ENCODE data around the gene TP63.

The TP63 gene

DNA sequence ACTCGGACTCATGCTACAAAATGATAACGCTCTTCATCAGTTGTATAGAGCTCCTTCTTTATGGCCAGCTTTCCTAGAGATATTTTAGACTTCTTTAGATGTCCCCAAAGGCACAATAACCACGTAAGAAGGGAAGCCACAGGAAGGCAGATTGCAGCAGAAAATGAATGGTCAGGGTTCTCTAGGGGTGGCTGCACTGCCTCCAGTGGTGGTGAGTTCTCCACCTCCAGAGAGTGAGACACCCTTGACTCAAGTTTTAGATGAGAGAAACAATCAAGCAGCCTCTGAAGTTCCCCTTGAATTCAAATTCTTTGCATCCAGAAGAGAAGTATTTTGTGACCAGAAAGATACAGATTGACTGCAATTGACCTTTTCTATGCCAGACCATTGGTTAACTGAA, 191.5 kb downstream of the TP63 start:
- Histone ChIP-seq H3K27me3 (ENCODE audit: low read depth) (no peaks in the 10 kb centered on the region), H3K4me1 (no peaks in the 10 kb centered on the region), H3K9me3 (no peaks in the 10 kb centered on the region), H3K4me3 (no peak overlapping the region), H3K36me3 (replicated peaks) (no peaks in the 10 kb centered on the region)
- DNase-seq (ENCODE audit: low spot score in 2 of 2), result no peak
- in situ Hi-C loops (cut with MboI; ENCODE audit: low sequenced_read_pairs), result no loop called here

DNA sequence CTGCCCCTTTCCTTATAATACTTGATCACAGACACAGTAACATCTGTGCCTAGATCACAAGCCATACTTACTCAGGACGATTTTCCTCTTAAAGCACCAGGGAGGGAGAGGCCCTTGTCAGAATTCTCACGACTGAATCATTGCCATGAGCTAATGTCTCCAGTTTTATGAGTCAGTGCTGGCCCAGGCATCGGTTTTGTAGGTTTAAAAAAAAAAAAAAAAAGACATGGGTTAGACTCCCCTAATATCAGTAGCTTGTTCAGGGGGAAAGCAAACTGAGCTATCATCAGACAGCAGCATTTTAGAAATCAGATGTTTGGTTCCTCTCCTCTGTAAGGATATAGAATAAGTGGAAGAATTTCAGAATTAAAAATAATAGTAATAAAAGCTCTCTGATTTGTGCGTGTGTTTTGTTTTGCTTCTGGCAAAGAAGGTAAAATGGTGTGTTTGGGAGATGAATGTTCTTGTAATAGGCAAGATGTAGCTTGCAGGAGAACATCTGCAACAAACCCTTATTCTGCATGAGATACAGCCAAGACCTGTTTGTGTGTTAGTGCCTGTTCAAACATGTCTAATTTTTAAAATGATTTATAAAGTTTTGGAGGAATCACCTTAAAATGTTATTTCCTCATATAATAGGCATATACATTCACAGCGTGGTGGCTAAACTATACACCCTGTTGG, 193.6 kb downstream of the TP63 start:
- no peak for DNase-seq (ENCODE audit: low spot score in 2 of 2)
- Histone ChIP-seq H3K36me3 (replicated peaks) (no peaks in the 10 kb centered on the region), H3K4me3 (no peak overlapping the region), H3K9me3 (no peaks in the 10 kb centered on the region), H3K27me3 (ENCODE audit: low read depth) (no peaks in the 10 kb centered on the region), H3K4me1 (no peaks in the 10 kb centered on the region)
- in situ Hi-C loops (cut with MboI; ENCODE audit: low sequenced_read_pairs), result no loop called here

DNA sequence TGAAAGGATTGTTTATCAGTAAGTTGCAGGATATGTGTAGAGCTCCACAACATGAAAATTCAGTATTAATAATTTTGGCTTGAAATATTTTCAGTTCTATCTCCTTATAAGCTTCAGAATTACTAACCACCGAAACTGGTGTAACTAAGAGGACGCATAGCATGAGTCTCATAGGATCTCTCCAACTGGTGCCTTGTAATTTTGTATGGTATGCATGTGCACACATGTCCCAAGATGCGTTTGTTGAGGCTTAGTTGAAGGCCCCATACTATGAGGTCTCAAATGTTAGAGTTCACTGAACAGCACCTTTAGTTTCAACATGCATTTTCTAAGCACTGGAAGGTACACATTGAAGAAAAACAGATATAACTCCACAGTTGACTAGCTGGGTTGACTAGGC, 195.4 kb downstream of the TP63 start:
- Histone ChIP-seq H3K27me3 (ENCODE audit: low read depth) (no peaks in the 10 kb centered on the region), H3K36me3 (replicated peaks) (no peaks in the 10 kb centered on the region), H3K4me3 (no peak overlapping the region), H3K4me1 (no peaks in the 10 kb centered on the region), H3K9me3 (no peaks in the 10 kb centered on the region)
- in situ Hi-C loops (cut with MboI; ENCODE audit: low sequenced_read_pairs), result no loop called here
- DNase-seq (ENCODE audit: low spot score in 2 of 2), result no peak

DNA sequence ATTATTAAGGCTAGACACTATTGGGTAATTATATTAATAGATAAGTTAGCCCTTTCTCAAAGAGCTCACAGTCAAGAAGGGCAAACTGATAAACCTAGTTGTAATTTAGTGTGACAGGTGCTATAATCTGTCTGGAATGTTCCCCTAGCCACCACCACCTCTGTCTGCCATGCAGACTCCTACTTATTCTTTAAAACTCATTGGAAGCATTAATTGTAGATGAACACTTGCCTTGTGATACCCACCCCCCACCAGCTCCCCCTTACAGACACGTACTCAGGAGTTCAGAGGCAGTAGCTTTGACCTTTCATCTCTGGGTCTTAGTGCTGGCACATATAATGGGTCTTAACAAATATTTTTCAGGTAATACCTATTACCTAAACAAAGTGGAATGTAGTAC, 195.9 kb downstream of the TP63 start:
- in situ Hi-C loops (cut with MboI; ENCODE audit: low sequenced_read_pairs), result no loop called here
- DNase-seq (ENCODE audit: low spot score in 2 of 2), result no peak
- Histone ChIP-seq H3K36me3 (replicated peaks) (no peaks in the 10 kb centered on the region), H3K4me1 (no peaks in the 10 kb centered on the region), H3K9me3 (no peaks in the 10 kb centered on the region), H3K4me3 (no peak overlapping the region), H3K27me3 (ENCODE audit: low read depth) (no peaks in the 10 kb centered on the region)

DNA sequence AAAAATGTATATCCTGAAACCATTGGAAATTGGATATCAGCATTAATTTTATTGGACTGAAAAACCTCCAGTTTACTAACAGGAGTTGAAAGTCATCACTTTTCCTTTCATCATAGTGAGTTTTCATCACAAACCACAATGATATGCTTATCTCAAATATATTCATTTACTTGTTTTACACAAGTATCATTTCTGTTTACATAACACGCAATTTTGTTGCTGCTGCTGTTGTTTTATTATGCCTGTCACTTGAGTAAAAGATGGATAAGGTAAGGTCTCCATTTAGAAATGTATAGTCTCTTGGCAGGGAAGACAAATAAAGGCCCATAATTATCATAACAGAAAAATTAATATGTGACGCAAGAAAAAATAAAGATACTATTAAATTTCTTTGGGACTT, 199.2 kb downstream of the TP63 start:
- DNase-seq (ENCODE audit: low spot score in 2 of 2), result no peak
- no peaks in the 10 kb centered on the region for H3K4me1 ChIP-seq
- no peaks in the 10 kb centered on the region for H3K9me3 ChIP-seq
- in situ Hi-C loops (cut with MboI; ENCODE audit: low sequenced_read_pairs), result no loop called here
- H3K4me3 ChIP-seq, result no peak overlapping the region
- no peaks in the 10 kb centered on the region for H3K36me3 ChIP-seq (replicated peaks)
- H3K27me3 ChIP-seq (ENCODE audit: low read depth), result no peaks in the 10 kb centered on the region

DNA sequence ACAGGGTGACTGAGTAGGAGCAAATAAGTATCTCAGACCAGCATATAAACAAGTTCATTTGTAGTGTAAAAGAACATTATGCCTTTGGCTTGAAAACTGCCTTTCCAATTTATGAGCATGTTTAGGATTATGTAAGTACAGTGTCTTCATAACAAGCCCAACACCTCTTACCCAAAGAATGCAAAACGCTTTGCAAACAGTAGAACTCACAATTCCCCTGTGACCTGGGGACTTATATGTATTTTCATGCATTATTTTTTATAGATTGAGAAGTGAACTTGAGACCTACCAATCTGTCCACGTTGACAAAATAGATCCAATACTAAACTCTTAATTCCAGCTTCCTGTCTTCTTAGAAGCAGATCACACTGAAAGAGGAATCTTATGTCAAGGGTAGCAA, 202.1 kb downstream of the TP63 start:
- Histone ChIP-seq H3K4me1 (no peaks in the 10 kb centered on the region), H3K4me3 (no peak overlapping the region), H3K36me3 (replicated peaks) (no peaks in the 10 kb centered on the region), H3K9me3 (no peaks in the 10 kb centered on the region), H3K27me3 (ENCODE audit: low read depth) (no peaks in the 10 kb centered on the region)
- in situ Hi-C loops (cut with MboI; ENCODE audit: low sequenced_read_pairs), result no loop called here
- DNase-seq (ENCODE audit: low spot score in 2 of 2), result no peak

DNA sequence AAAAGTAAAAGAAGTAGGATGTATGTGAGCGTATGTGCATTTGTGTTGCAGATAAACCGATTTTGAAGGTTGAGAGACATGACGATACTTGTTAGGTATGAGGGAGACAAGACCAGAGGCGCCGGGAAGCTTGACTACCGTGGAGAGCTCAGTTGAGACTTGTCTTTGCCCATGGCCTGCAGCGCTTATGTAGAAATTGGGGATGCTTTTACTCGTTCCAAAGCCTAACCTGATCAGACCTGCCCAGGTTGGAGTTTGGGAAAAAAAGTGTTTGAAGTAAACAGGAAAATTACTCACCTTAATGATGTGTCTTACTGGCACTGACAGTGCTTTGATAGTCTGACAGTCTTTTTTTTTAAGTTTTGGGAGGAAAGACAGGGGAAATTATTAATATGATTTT, 202.8 kb downstream of the TP63 start:
- Histone ChIP-seq H3K4me1 (no peaks in the 10 kb centered on the region), H3K27me3 (ENCODE audit: low read depth) (no peaks in the 10 kb centered on the region; the same call in 1 of the 2 replicates), H3K4me3 (no peak overlapping the region), H3K9me3 (no peaks in the 10 kb centered on the region), H3K36me3 (replicated peaks) (no peaks in the 10 kb centered on the region)
- DNase-seq (ENCODE audit: low spot score in 2 of 2), result no peak
- in situ Hi-C loops (cut with MboI; ENCODE audit: low sequenced_read_pairs), result no loop called here

DNA sequence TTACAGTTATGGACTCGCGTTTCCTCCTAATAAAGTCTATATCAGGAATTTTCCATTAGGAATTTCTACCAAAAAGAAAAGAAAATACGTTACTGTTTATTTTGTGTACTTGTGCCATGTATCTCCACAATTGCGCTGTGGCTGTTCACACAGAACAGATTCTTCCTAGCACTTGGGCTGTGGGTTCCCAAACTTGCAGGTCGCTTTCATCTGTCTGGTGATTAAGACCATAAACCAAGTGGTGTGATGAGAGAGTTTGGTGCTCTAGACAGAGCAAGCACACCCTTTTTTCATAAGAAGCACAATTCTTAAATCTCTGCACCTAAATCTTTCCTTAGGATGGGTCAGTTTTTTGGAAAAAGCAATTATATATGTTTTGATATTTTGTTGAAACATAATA, 203.3 kb downstream of the TP63 start:
- DNase-seq (ENCODE audit: low spot score in 2 of 2), result no peak
- no peaks in the 10 kb centered on the region for H3K36me3 ChIP-seq (replicated peaks)
- no peaks in the 10 kb centered on the region for H3K9me3 ChIP-seq

DNA sequence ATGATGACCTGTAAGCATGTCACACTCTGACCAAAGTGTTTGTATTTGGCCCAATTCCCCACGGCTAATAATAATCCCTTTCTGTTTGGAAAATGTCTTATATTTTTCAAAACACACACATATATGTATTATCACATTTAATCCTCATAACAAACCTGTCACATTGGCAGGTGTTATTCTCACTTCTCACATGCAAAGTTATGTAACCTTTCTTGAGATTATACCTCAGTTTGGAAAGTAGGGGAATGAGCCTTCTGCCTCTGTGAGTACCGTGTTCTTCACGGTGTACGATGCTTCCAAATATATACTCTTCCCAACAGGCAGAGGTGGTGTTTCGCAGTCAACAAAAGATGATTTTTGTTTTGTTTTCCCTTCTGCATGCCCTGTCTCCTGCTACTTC, 205.6 kb downstream of the TP63 start:
- in situ Hi-C loops (cut with MboI; ENCODE audit: low sequenced_read_pairs), result no loop called here
- Histone ChIP-seq H3K4me1 (no peaks in the 10 kb centered on the region), H3K4me3 (no peak overlapping the region), H3K9me3 (no peaks in the 10 kb centered on the region), H3K27me3 (ENCODE audit: low read depth) (peaks cover 5% of the 10 kb centered on the region; the same call in 1 of the 2 replicates), H3K36me3 (replicated peaks) (no peaks in the 10 kb centered on the region)
- no peak for DNase-seq (ENCODE audit: low spot score in 2 of 2)

More for the DNA sequence above, 203.3 kb downstream of the TP63 start:
- Histone ChIP-seq H3K4me1 (no peaks in the 10 kb centered on the region), H3K27me3 (ENCODE audit: low read depth) (peaks cover 5% of the 10 kb centered on the region; the same call in 1 of the 2 replicates), H3K4me3 (no peak overlapping the region)
- in situ Hi-C loops (cut with MboI; ENCODE audit: low sequenced_read_pairs), result no loop called here

DNA sequence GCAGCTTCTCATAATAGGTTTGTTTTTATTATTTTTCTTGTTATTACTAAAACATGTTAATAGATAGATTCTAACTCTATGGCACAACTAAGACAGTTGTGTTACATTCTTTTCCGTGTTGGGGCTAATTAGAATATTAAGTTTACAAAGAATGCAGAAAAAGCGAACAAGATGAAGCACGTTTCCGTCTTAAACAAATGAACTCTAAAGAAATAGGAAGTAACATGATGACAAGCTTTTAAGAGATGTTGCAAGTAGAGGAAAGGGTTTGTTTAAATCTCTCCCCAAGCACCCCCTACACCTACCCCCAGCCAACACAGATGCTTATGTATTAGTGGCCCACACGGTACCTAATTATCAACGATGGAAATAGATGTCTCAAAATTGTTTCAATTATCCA, 207.1 kb downstream of the TP63 start:
- Histone ChIP-seq H3K27me3 (ENCODE audit: low read depth) (peaks cover 5% of the 10 kb centered on the region; the same call in 1 of the 2 replicates), H3K4me1 (no peaks in the 10 kb centered on the region), H3K36me3 (replicated peaks) (no peaks in the 10 kb centered on the region), H3K4me3 (no peak overlapping the region), H3K9me3 (no peaks in the 10 kb centered on the region)
- in situ Hi-C loops (cut with MboI; ENCODE audit: low sequenced_read_pairs), result no loop called here
- DNase-seq (ENCODE audit: low spot score in 2 of 2), result no peak

DNA sequence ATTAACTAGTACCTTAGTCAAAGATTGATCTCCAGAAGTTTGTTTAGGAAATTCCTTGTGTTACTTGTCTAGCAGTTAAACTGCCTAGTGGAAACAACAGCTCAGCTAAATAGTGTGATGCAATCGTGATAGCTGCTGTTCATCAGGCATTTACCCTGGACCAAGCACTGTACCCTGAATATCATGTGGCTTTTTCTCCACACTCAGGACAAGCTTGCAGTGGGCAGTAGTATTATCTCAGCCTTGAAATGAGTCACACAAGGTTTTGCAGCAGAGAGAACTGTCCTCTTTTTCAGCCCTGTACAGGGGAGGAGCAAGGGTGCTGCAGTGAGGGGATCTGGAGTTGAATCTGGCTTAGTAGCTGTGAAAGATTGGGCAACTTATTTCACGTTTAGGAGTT, 208.4 kb downstream of the TP63 start:
- Histone ChIP-seq H3K4me3 (no peak overlapping the region), H3K4me1 (no peaks in the 10 kb centered on the region), H3K36me3 (replicated peaks) (no peaks in the 10 kb centered on the region), H3K27me3 (ENCODE audit: low read depth) (peaks cover 5% of the 10 kb centered on the region; the same call in 1 of the 2 replicates), H3K9me3 (no peaks in the 10 kb centered on the region)
- DNase-seq (ENCODE audit: low spot score in 2 of 2), result no peak
- in situ Hi-C loops (cut with MboI; ENCODE audit: low sequenced_read_pairs), result no loop called here

DNA sequence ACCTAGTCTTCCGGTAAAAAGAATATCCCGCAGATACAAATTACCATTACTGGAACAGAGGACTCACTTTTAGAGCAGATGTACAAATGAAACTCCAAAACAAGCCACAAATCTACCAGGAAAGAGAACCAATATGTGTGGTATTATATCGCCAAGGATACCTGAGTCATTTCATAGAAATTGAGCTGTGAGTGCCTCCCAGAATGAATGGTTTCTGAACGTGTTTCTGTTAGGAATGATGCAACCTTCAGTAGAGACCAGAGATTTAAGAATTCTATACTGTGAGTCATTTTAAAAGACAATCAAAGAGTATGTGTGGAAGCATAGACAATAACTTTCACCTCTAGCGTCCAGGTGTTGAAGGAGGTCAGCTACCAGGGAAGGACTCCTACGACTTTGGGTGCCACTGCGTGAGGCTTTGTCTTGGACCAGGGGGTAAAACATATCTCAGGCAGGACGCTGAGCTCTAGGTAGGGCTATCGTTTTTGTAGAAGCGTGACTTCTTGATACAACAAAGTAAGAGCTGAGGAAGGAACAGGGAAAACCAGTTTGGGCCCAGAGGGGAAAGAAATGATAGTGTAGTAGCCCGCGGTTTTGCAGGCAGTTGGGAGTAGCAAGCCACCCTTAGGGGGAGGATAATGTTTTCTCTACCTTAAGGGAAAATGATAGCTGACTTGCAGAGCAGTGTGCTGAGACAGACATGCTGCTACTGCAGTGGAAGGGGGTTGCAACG, 210.4 kb downstream of the TP63 start:
- H3K4me1 ChIP-seq, result no peaks in the 10 kb centered on the region
- in situ Hi-C loops (cut with MboI; ENCODE audit: low sequenced_read_pairs), result no loop called here
- H3K36me3 ChIP-seq (replicated peaks), result no peaks in the 10 kb centered on the region
- H3K4me3 ChIP-seq, result no peak overlapping the region
- DNase-seq (ENCODE audit: low spot score in 2 of 2), result no peak
- no peaks in the 10 kb centered on the region for H3K9me3 ChIP-seq
- H3K27me3 ChIP-seq (ENCODE audit: low read depth), result peaks cover 5% of the 10 kb centered on the region; the same call in 1 of the 2 replicates

DNA sequence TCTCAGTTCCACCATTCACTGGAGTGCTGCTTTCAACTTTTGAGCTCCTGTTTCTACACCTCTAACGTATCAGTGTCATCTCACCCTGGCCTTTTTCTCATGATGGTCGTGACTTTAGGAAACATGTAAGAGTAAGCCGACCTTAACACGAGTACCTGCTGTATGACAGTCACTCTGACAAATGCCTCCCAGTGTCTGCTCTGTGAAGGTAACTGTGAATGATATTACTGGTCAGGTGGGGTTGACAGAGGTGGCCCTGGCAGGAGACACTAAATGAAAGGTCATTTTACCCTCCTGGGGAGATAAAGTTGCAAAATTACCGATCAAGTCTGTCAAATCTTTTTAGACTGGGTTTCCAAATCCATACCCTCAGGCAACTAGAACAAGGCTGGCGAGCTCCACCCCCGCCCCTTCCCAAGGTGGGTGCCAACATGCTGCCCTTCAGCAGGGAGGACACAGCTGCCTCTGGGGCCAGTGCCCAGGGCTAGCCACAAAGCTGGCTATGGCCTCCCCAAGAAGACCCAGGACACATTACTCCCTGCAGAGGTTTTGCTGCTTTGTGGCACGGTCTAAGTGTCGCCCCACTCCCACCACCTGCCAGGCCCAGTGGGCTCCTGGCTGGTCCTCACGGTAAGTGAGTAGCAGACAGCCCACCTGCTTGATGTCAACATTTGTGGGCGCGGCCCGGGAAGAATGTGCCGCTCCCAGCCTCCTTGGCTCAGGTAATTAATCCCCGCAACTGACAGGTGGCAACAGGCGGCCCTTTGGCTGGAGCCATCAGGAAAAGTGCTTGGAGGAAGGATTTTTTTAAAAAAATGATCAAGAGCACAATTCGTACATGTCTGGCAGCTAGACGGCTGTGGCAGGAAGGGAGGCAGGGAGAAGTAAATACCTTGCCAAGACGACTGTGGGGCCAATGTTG, 211.8 kb downstream of the TP63 start:
- DNase-seq (ENCODE audit: low spot score in 2 of 2), result no peak
- Histone ChIP-seq H3K36me3 (replicated peaks) (no peaks in the 10 kb centered on the region), H3K27me3 (ENCODE audit: low read depth) (peaks cover 5% of the 10 kb centered on the region; the same call in 1 of the 2 replicates), H3K9me3 (no peaks in the 10 kb centered on the region), H3K4me1 (no peaks in the 10 kb centered on the region), H3K4me3 (no peak overlapping the region)
- in situ Hi-C loops (cut with MboI; ENCODE audit: low sequenced_read_pairs), result no loop called here

DNA sequence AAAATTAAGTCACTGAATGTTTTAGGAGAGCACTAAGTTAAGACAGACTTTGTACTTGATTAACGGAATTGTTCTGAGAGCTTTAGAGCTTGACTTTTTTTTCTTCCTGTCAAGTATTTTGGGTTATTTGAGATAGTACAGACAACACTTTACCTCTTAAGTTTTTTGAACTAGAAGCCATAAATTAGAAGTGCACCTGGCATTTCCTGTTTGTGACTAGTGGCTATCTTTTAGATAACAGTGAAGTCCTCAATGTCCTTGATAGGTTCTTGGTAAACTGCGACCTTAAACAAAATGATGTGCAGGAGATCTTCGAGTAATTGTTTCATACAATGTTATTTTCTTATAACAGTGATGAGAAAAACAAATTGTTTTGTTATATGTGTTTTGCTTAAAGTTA, 213.9 kb downstream of the TP63 start:
- Histone ChIP-seq H3K4me1 (no peaks in the 10 kb centered on the region), H3K27me3 (ENCODE audit: low read depth) (no peaks in the 10 kb centered on the region), H3K4me3 (no peak overlapping the region), H3K36me3 (replicated peaks) (no peaks in the 10 kb centered on the region), H3K9me3 (no peaks in the 10 kb centered on the region)
- DNase-seq (ENCODE audit: low spot score in 2 of 2), result no peak
- in situ Hi-C loops (cut with MboI; ENCODE audit: low sequenced_read_pairs), result no loop called here
